Measurements from ENCODE around the gene ARL15.

- TF ChIP-seq, protein P1, sequence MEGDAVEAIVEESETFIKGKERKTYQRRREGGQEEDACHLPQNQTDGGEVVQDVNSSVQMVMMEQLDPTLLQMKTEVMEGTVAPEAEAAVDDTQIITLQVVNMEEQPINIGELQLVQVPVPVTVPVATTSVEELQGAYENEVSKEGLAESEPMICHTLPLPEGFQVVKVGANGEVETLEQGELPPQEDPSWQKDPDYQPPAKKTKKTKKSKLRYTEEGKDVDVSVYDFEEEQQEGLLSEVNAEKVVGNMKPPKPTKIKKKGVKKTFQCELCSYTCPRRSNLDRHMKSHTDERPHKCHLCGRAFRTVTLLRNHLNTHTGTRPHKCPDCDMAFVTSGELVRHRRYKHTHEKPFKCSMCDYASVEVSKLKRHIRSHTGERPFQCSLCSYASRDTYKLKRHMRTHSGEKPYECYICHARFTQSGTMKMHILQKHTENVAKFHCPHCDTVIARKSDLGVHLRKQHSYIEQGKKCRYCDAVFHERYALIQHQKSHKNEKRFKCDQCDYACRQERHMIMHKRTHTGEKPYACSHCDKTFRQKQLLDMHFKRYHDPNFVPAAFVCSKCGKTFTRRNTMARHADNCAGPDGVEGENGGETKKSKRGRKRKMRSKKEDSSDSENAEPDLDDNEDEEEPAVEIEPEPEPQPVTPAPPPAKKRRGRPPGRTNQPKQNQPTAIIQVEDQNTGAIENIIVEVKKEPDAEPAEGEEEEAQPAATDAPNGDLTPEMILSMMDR (IDR thresholded peaks at IDR 0.05) = no peak
- no peak for TF ChIP-seq POLR2A (IDR thresholded peaks at IDR 0.05)
- TF ChIP-seq POLR2AphosphoS5 (IDR thresholded peaks at IDR 0.05; ENCODE audit: insufficient read depth in 1 of 2, low read depth in 1 of 2) = no peak
These were observed 3.2 kb upstream of the ARL15 start for GRCh38 chr5:54313311-54314270.

All from vagina (tissue), 2 donors.